Mucosa of rectum (tissue), 2 donors: Measurements from ENCODE around the gene SGIP1.
A peak's percentile ranks its signal among the peaks of the same experiment; 100 is the strongest.
"Not testable (repeated sequence)": the region's sequence is repeated elsewhere in the genome, so short reads cannot be mapped to it uniquely, and the experiment has no call there.

Experiments
- H3K27ac ChIP-seq, 2 donors: one replicate each; pipeline ENCODE4 v1.7.0; 2013; ENCODE audit warnings: inconsistent platforms in 2 of 2, low read depth in 2 of 2, low read length in 2 of 2
- H3K27me3 ChIP-seq, 2 donors: one replicate each; pipeline ENCODE4 v1.7.0; 2013; ENCODE audit warnings: low read length in 2 of 2; ENCODE audit not compliant: control insufficient read depth in 2 of 2, insufficient read depth in 2 of 2
- H3K36me3 ChIP-seq, 2 donors: one replicate each; pipeline ENCODE4 v1.7.0; 2013; ENCODE audit warnings: low read length in 2 of 2; ENCODE audit not compliant: control insufficient read depth in 2 of 2, insufficient read depth in 2 of 2
- H3K4me1 ChIP-seq, 2 donors: one replicate each; pipeline ENCODE4 v1.7.0; 2013; ENCODE audit warnings: low read length in 2 of 2, mild to moderate bottlenecking in 1 of 2; ENCODE audit not compliant: control insufficient read depth in 2 of 2, insufficient read depth in 2 of 2
- H3K4me3 ChIP-seq, 2 donors: one replicate each; pipeline ENCODE4 v1.7.0; 2013; ENCODE audit warnings: low read length in 2 of 2
- H3K9ac ChIP-seq, 2 donors: one replicate each; pipeline ENCODE4 v1.7.0; 2013; ENCODE audit warnings: low read length in 2 of 2, low read depth in 1 of 2, mild to moderate bottlenecking in 1 of 2
- H3K9me3 ChIP-seq, 2 donors: one replicate each; pipeline ENCODE4 v1.7.0; 2013; ENCODE audit warnings: low read length in 2 of 2; ENCODE audit not compliant: control insufficient read depth in 2 of 2
- donor health status: healthy.
- donor health status: Normal muscosa, but diverticular disease.

The SGIP1 gene

DNA sequence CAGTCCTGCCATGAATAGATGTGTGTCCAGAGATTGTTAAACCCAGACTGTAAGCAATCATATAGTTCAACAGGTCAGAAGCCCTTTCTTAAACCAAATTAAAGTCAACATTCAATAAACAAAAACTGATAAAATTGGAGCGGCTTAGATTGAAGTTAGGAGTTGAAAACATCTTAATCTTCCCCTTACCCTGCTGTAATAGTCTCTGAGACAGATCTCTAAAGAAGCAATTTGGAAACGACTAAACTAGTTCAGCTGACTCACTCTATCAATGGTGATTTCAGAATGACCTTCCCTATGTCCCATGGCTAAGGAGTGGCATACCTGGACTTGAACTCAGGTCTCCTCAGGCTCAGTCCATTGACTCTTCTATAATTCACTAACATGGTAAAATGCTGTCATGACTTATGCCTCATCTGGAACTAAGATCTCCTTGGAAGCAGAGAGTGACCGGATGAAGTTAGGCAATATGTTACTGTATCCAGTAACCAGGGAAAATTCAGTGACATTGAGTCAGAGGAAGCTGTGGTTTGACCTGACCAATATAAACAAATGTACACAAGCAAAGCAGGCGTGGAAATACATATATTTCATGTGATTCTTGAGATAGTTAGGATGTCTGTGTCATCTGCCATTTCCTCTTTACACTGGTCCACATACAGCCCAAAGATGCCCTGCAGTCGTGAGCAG lies 30.1 kb downstream of the SGIP1 start:
- Histone ChIP-seq H3K36me3 (no peaks in the 10 kb centered on the region), H3K27me3 (no peaks in the 10 kb centered on the region), H3K9me3 (no peaks in the 10 kb centered on the region), H3K27ac (peak overlapping the region; percentile 63 to 69), H3K4me3 (no peak overlapping the region), H3K4me1 (no peaks in the 10 kb centered on the region), H3K9ac (peak overlapping the region in 1 of 2 donors; percentile 7)

DNA sequence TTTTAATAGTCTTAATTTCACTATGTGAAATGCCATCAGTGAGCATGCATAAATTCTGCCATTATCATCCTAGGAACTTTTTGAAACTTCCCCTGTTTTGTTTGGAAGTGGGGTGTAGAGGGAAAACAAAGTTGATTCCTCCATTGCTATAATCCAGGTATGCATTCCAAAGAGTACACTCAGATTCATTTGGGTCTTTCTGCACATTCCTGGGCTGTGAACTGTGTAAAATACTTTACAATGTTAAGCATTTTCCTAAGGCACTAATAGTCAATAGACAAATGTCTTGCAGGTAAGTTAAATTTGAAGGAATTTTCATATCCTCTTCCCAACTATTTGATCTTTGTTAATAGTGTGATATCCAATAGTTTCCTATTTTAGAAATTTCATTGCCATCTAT lies 36.2 kb downstream of the SGIP1 start:
- H3K4me1 ChIP-seq = no peaks in the 10 kb centered on the region
- no peaks in the 10 kb centered on the region for H3K9me3 ChIP-seq
- H3K27me3 ChIP-seq = no peaks in the 10 kb centered on the region

DNA sequence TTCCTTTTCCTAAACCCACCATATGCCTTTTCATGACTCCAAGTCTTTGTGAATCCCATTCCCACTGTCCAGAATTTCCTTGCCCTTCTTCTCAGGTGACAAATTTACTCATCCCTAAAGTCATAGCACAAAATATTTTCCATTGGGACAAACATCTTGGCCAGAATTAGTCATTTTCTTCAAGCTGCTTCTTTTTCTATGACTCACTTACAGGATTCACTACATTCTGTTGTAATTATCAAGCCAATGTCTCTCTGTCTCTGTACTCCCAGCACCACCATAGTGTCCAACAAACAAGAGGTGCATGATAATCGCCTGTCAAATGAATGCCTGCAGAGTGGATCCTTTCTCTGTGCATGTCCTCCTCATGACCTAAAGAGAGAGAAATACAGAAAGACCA lies 37.8 kb downstream of the SGIP1 start:
- H3K27me3 ChIP-seq = no peaks in the 10 kb centered on the region
- no peaks in the 10 kb centered on the region for H3K4me1 ChIP-seq

More for the DNA sequence above, 36.2 kb downstream of the SGIP1 start:
- Histone ChIP-seq H3K4me3 (no peak overlapping the region), H3K36me3 (no peaks in the 10 kb centered on the region), H3K9ac (no peak overlapping the region), H3K27ac (no peak overlapping the region)

DNA sequence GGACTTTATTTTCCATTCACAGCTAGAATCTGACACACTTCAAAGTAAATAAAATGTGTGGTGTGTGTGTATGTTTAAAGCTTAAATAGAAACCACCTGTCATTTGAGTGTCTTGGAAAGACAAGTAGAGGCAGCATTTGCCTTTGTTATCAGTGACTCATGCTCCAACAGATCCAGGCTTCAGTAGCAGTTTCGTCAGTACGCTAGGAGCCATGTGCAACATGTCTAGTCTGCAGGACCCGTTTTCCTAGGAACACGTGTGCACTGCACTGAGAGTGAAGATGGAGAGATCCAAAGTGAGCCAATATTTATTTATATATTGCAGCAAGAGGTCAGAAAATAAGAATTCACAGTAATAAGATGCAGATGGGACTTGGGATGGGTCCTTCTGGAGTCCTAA lies 41.8 kb downstream of the SGIP1 start:
- H3K27me3 ChIP-seq = no peaks in the 10 kb centered on the region
- no peak overlapping the region for H3K9ac ChIP-seq
- no peak overlapping the region for H3K4me3 ChIP-seq
- H3K4me1 ChIP-seq = no peaks in the 10 kb centered on the region
- H3K27ac ChIP-seq = no peak overlapping the region
- no peaks in the 10 kb centered on the region for H3K36me3 ChIP-seq
- H3K9me3 ChIP-seq = no peaks in the 10 kb centered on the region

More for the DNA sequence above, 37.8 kb downstream of the SGIP1 start:
- H3K9me3 ChIP-seq = no peaks in the 10 kb centered on the region
- H3K27ac ChIP-seq = no peak overlapping the region
- H3K4me3 ChIP-seq = no peak overlapping the region
- H3K9ac ChIP-seq = no peak overlapping the region
- H3K36me3 ChIP-seq = no peaks in the 10 kb centered on the region

DNA sequence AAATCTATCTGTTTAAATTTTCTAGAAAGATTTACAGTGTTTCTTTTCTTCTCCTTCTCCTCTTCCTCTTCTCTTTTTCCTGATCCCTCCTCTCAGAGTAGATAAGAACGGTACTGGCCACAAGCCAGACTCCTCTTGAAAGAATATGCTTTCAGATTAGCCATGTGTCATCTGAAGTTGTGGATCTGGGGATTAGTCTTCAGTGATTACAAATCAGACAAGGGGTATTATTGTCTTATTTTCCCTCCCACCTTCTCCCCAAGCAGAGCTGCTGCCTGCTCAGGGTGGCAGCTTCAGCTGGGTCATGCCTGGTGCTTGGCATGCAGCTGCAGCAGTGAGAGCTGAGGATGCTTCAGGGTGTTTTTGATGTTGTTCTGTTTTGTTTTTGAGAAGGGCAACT lies 42.7 kb downstream of the SGIP1 start:
- Histone ChIP-seq H3K9ac (no peak overlapping the region), H3K9me3 (no peaks in the 10 kb centered on the region), H3K4me1 (no peaks in the 10 kb centered on the region), H3K36me3 (no peaks in the 10 kb centered on the region), H3K27ac (no peak overlapping the region), H3K4me3 (no peak overlapping the region), H3K27me3 (no peaks in the 10 kb centered on the region)

DNA sequence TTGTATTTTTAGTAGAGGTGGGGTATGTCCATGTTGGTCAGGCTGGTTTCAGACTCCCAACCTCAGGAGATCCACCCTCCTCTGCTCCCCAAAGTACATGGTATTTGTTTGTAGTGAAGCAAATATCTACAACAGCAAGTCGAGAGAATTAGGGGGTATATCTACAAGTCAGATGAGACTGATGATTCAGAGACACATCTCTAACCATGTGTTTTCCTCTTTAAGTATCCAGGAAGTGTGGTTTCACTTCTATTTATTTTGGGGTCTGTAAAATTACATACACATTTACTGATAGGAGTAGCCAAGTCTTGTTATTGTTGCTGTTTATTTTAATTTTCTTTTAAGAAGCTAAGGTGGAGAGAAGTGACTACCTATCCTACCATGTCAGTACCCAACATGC lies 44.9 kb downstream of the SGIP1 start:
- Histone ChIP-seq H3K27ac (no peak overlapping the region), H3K27me3 (no peaks in the 10 kb centered on the region), H3K4me3 (no peak overlapping the region), H3K9ac (no peak overlapping the region), H3K36me3 (no peaks in the 10 kb centered on the region), H3K4me1 (no peaks in the 10 kb centered on the region), H3K9me3 (no peaks in the 10 kb centered on the region)

DNA sequence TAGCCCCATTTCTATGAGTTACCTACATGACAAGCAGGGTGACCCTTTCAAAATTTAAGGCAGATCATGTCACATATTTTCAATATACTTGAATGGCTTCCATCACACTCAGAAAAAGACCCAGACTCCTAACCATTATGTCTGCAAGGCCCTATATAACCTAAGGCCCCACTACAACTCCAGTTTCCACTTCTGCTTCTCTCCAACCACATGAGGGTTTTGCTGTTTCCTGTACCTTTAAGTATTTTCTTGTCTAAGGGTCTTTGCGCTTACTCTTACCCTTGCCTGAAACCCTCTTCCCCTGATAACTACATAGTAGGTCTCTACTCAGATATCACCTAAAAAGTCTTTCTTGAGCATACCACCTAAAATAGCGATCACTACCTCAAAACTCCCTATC lies 46.1 kb downstream of the SGIP1 start:
- no peaks in the 10 kb centered on the region for H3K9me3 ChIP-seq
- no peak overlapping the region for H3K4me3 ChIP-seq
- H3K27ac ChIP-seq = no peak overlapping the region
- no peak overlapping the region for H3K9ac ChIP-seq
- H3K4me1 ChIP-seq = no peaks in the 10 kb centered on the region
- no peaks in the 10 kb centered on the region for H3K36me3 ChIP-seq
- no peaks in the 10 kb centered on the region for H3K27me3 ChIP-seq

DNA sequence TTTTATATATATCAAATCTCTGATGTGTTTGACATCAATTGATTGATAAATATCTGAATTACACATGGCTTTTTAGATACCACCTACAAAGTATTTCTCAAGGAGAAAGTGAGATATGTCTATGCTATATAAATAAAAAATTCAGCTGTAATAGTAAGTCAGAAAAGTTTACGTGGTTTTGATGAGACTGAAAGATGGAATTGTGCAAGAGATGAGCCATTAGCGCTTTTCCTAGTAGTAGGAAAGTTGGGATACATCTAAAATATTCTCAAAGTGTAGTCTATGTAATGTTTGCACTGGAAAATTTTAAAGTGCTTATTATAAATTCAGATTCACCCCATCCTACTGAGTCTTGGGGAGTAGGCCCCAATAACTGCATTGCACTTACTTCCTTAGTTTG lies 49.1 kb downstream of the SGIP1 start:
- Histone ChIP-seq H3K4me3 (no peak overlapping the region), H3K27ac (no peak overlapping the region), H3K9ac (no peak overlapping the region), H3K36me3 (no peaks in the 10 kb centered on the region), H3K4me1 (no peaks in the 10 kb centered on the region), H3K9me3 (no peaks in the 10 kb centered on the region), H3K27me3 (no peaks in the 10 kb centered on the region)

DNA sequence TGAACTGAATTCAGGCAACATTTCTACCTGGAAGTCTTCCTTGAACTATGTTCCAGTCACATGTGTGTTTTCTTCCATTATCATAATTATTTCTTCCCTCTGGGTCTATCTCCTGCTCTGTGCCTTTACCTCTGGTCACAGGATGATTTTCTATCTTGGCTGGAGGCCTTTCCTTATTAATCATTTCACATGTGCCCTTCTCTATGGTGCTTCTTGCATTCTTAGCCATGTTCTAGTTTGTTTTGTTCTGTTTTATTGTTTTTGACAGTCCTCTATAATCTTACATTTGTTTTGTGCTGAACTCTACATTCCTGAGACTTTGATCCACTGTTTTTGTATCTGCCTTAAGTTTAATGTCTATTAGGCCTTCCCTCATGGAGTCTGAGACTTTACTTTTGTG lies 51.0 kb downstream of the SGIP1 start:
- Histone ChIP-seq H3K27ac (no peak overlapping the region), H3K36me3 (no peaks in the 10 kb centered on the region), H3K4me3 (no peak overlapping the region), H3K4me1 (no peaks in the 10 kb centered on the region), H3K27me3 (no peaks in the 10 kb centered on the region), H3K9ac (no peak overlapping the region), H3K9me3 (no peaks in the 10 kb centered on the region)

DNA sequence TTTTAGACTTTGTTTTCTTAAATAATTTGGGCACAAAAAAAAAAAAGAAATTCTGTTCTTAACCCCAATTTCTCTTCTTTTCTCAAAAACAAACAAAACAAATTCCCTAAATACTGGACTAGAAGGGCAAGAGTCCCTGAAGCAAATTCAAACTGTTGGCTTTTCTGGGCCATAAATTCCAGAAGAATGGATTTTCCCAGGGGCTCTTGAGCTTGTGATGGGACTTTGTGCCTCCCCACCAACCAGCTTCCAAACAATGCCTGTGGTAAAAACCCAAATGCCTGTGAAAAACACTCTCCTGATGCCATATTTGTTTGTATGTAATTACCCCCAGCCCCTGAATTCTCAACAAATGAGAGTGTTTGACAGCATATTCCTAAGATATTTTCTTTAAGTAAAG lies 55.4 kb downstream of the SGIP1 start:
- H3K4me1 ChIP-seq = no peaks in the 10 kb centered on the region
- H3K4me3 ChIP-seq = no peak overlapping the region
- H3K9me3 ChIP-seq = no peaks in the 10 kb centered on the region
- H3K36me3 ChIP-seq = no peaks in the 10 kb centered on the region
- no peak overlapping the region for H3K27ac ChIP-seq
- no peak overlapping the region for H3K9ac ChIP-seq
- H3K27me3 ChIP-seq = no peaks in the 10 kb centered on the region

DNA sequence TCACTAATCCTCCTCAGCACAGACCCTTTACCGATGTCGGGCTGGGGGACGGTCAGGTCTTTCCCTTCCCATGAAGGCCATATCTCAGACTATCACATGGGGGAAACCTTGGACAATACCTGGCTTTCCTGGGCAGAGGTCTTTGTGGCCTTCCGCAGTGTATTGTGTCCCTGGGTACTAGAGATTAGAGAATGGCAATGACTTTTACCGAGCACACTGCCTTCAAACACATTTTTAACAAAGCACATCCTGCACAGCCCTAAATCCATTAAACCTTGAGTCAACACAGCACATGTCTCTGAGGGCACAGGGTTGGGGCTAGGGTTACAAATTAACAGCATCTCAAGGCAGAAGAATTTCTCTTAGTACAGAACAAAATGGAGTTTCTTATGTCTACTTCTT lies 58.2 kb downstream of the SGIP1 start:
- not testable (repeated sequence) for H3K4me3 ChIP-seq, H3K9ac ChIP-seq, H3K36me3 ChIP-seq, H3K27ac ChIP-seq, H3K9me3 ChIP-seq, H3K27me3 ChIP-seq, H3K4me1 ChIP-seq
